ENCODE results near the gene MSRB3. TPM values are rescaled to one million over a fixed set of nuclear protein-coding genes. Genes with fewer than 3 reads are reported as not detected.

The MSRB3 gene
- total and polyA plus RNA-seq, 4 donors: 1.0 to 5.2 (median 3.1) TPM

GRCh38 chr12:65259501-65259900 lies 19.0 kb upstream of the MSRB3 start:
- Histone ChIP-seq H3K9ac (ENCODE audit: low read depth in 1 of 2, low read length in 2 of 2) (no peak overlapping the region), H3K4me3 (ENCODE audit: low read depth in 1 of 3, low read length in 3 of 3) (no peak overlapping the region), H3K9me3 (ENCODE audit: control insufficient read depth in 4 of 4, low read length in 3 of 4) (no peaks in the 10 kb centered on the region), H3K4me1 (ENCODE audit: control insufficient read depth in 4 of 4, insufficient read depth in 4 of 4, low read length in 3 of 4) (no peaks in the 10 kb centered on the region), H3K27me3 (ENCODE audit: control insufficient read depth in 4 of 4, insufficient read depth in 4 of 4, low read length in 3 of 4) (no peaks in the 10 kb centered on the region), H3K36me3 (ENCODE audit: control insufficient read depth in 4 of 4, insufficient read depth in 3 of 4, low read depth in 1 of 4, low read length in 3 of 4) (no peaks in the 10 kb centered on the region), H3K27ac (ENCODE audit: low read depth in 1 of 2, low read length in 2 of 2) (no peak overlapping the region)
- no peak for DNase-seq (ENCODE audit: low spot score)
- TF ChIP-seq TAF1 (conservative IDR thresholded peaks at IDR 0.05) (no peak), EGR1 (IDR thresholded peaks at IDR 0.05; ENCODE audit: low read depth in 2 of 2) (no peak), FOXA1 (IDR thresholded peaks at IDR 0.05) (no peak), YY1 (IDR thresholded peaks at IDR 0.05) (no peak), RXRA (IDR thresholded peaks at IDR 0.05) (no peak), NR2F2 (IDR thresholded peaks at IDR 0.05) (no peak), RAD21 (IDR thresholded peaks at IDR 0.05) (no peak), ATF3 (IDR thresholded peaks at IDR 0.05) (no peak), MAX (IDR thresholded peaks at IDR 0.05) (no peak), GABPA (IDR thresholded peaks at IDR 0.05 in 1 of 2, conservative IDR thresholded peaks at IDR 0.05 in 1 of 2) (no peak)

- H3K36me3 ChIP-seq (ENCODE audit: control insufficient read depth in 4 of 4, insufficient read depth in 3 of 4, low read depth in 1 of 4, low read length in 3 of 4): no peaks in the 10 kb centered on the region
- no peaks in the 10 kb centered on the region for H3K27me3 ChIP-seq (ENCODE audit: control insufficient read depth in 4 of 4, insufficient read depth in 4 of 4, low read length in 3 of 4)
- H3K4me3 ChIP-seq (ENCODE audit: low read depth in 1 of 3, low read length in 3 of 3): no peak overlapping the region
- H3K27ac ChIP-seq (ENCODE audit: low read depth in 1 of 2, low read length in 2 of 2): no peak overlapping the region
- no peaks in the 10 kb centered on the region for H3K4me1 ChIP-seq (ENCODE audit: control insufficient read depth in 4 of 4, insufficient read depth in 4 of 4, low read length in 3 of 4)
- no peak for TF ChIP-seq NR2F2 (IDR thresholded peaks at IDR 0.05)
- no peak for TF ChIP-seq EGR1 (IDR thresholded peaks at IDR 0.05; ENCODE audit: low read depth in 2 of 2)
- TF ChIP-seq RAD21 (IDR thresholded peaks at IDR 0.05): no peak
- H3K9ac ChIP-seq (ENCODE audit: low read depth in 1 of 2, low read length in 2 of 2): no peak overlapping the region
- no peak for DNase-seq (ENCODE audit: low spot score)
- 71% methylated on average over 4 of the region's 4 CpGs for WGBS
- H3K9me3 ChIP-seq (ENCODE audit: control insufficient read depth in 4 of 4, low read length in 3 of 4): no peaks in the 10 kb centered on the region
These were observed 14.7 kb upstream of the MSRB3 start for GRCh38 chr12:65263777-65264176.

GRCh38 chr12:65266408-65266807 lies 12.1 kb upstream of the MSRB3 start:
- Histone ChIP-seq H3K4me1 (ENCODE audit: control insufficient read depth in 4 of 4, insufficient read depth in 4 of 4, low read length in 3 of 4) (no peaks in the 10 kb centered on the region), H3K27ac (ENCODE audit: low read depth in 1 of 2, low read length in 2 of 2) (no peak overlapping the region), H3K9me3 (ENCODE audit: control insufficient read depth in 4 of 4, low read length in 3 of 4) (no peaks in the 10 kb centered on the region), H3K9ac (ENCODE audit: low read depth in 1 of 2, low read length in 2 of 2) (no peak overlapping the region), H3K27me3 (ENCODE audit: control insufficient read depth in 4 of 4, insufficient read depth in 4 of 4, low read length in 3 of 4) (no peaks in the 10 kb centered on the region), H3K36me3 (ENCODE audit: control insufficient read depth in 4 of 4, insufficient read depth in 3 of 4, low read depth in 1 of 4, low read length in 3 of 4) (no peaks in the 10 kb centered on the region), H3K4me3 (ENCODE audit: low read depth in 1 of 3, low read length in 3 of 3) (no peak overlapping the region)
- TF ChIP-seq FOXA2 (IDR thresholded peaks at IDR 0.05): no peak
- TF ChIP-seq FOXA1 (IDR thresholded peaks at IDR 0.05): no peak
- TF ChIP-seq HNF4G (IDR thresholded peaks at IDR 0.05): no peak
- no peak for TF ChIP-seq JUND (IDR thresholded peaks at IDR 0.05)
- 87% methylated on average over 3 of the region's 3 CpGs for WGBS
- DNase-seq (ENCODE audit: low spot score): no peak

GRCh38 chr12:65269603-65270002 lies 8.9 kb upstream of the MSRB3 start:
- no peaks in the 10 kb centered on the region for H3K9me3 ChIP-seq (ENCODE audit: control insufficient read depth in 4 of 4, low read length in 3 of 4)
- H3K27me3 ChIP-seq (ENCODE audit: control insufficient read depth in 4 of 4, insufficient read depth in 4 of 4, low read length in 3 of 4): peaks cover 0 to 2% (median 0%) of the 10 kb centered on the region in 4 donors
- H3K36me3 ChIP-seq (ENCODE audit: control insufficient read depth in 4 of 4, insufficient read depth in 3 of 4, low read depth in 1 of 4, low read length in 3 of 4): no peaks in the 10 kb centered on the region
- 92% methylated on average over 1 of the region's 1 CpG for WGBS
- H3K27ac ChIP-seq (ENCODE audit: low read depth in 1 of 2, low read length in 2 of 2): no peak overlapping the region
- no peak overlapping the region for H3K9ac ChIP-seq (ENCODE audit: low read depth in 1 of 2, low read length in 2 of 2)
- no peak overlapping the region for H3K4me3 ChIP-seq (ENCODE audit: low read depth in 1 of 3, low read length in 3 of 3)
- no peaks in the 10 kb centered on the region for H3K4me1 ChIP-seq (ENCODE audit: control insufficient read depth in 4 of 4, insufficient read depth in 4 of 4, low read length in 3 of 4)
- no peak for DNase-seq (ENCODE audit: low spot score)
- TF ChIP-seq GABPA (IDR thresholded peaks at IDR 0.05 in 1 of 2, conservative IDR thresholded peaks at IDR 0.05 in 1 of 2) (no peak), RAD21 (IDR thresholded peaks at IDR 0.05) (no peak), REST (IDR thresholded peaks at IDR 0.05) (no peak), SP1 (IDR thresholded peaks at IDR 0.05) (no peak), TAF1 (conservative IDR thresholded peaks at IDR 0.05) (no peak), JUND (IDR thresholded peaks at IDR 0.05) (no peak), YY1 (IDR thresholded peaks at IDR 0.05) (no peak), HNF4A (conservative IDR thresholded peaks at IDR 0.05) (no peak), ZBTB33 (IDR thresholded peaks at IDR 0.05) (no peak)

All from liver (tissue), 9 donors.